ENCODE measurements around the gene ITFG2.
"Not testable (repeated sequence)": the region's sequence is repeated elsewhere in the genome, so short reads cannot be mapped to it uniquely, and the experiment has no call there.

The ITFG2 gene

GRCh38 chr12:2864198-2864597 lies 51.7 kb downstream of the ITFG2 start:
- DNase-seq: no peak

GRCh38 chr12:2868986-2869632 lies 56.6 kb downstream of the ITFG2 start:
- DNase-seq: not testable (repeated sequence)

Measured in fibroblast of skin of right quadriceps (primary cell).